ENCODE measurements around the gene SAG. TPM values are rescaled to one million over a fixed set of nuclear protein-coding genes. Genes with fewer than 3 reads are reported as not detected.

Gene SAG
- total and polyA plus RNA-seq, 4 donors = not detected

DNA sequence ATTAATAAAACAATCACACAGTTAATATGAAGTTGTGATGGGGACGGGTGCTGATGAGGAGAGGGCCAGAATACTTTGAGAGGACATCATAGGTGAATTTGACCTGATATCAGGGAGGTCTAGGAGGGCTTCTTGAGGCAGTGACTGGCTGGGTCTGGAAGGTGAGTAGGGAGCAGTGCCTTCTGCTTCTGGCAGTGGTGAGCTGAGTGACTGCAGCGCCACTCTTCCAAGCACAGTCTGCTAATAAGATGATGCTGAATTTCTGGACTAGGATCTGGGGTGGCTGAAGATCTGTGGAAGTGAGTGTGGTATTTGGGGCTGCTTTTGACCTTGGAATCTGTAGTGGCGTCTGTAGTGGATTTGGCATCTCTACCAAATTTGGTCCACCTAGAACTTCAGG lies 52.2 kb downstream of the SAG start:
- no peak for DNase-seq (ENCODE audit: low spot score)
- H3K36me3 ChIP-seq (ENCODE audit: control insufficient read depth in 4 of 4, insufficient read depth in 3 of 4, low read depth in 1 of 4, low read length in 3 of 4) = peaks cover 0 to 6% (median under 1%) of the 10 kb centered on the region in 4 donors
- peaks cover 0 to 3% (median 0%) of the 10 kb centered on the region in 4 donors for H3K9me3 ChIP-seq (ENCODE audit: control insufficient read depth in 4 of 4, low read length in 3 of 4)
- H3K9ac ChIP-seq (ENCODE audit: low read depth in 1 of 2, low read length in 2 of 2) = no peak overlapping the region
- TF ChIP-seq ZBTB33 (IDR thresholded peaks at IDR 0.05) = no peak
- TF ChIP-seq CTCF (IDR thresholded peaks at IDR 0.05; ENCODE audit: low read depth, low read length, missing input control) = no peak
- TF ChIP-seq YY1 (IDR thresholded peaks at IDR 0.05) = no peak
- no peak for TF ChIP-seq JUND (IDR thresholded peaks at IDR 0.05)
- no peak for TF ChIP-seq HNF4A (conservative IDR thresholded peaks at IDR 0.05)
- TF ChIP-seq TAF1 (conservative IDR thresholded peaks at IDR 0.05) = no peak
- TF ChIP-seq SP1 (IDR thresholded peaks at IDR 0.05) = no peak
- TF ChIP-seq EGR1 (IDR thresholded peaks at IDR 0.05; ENCODE audit: low read depth in 2 of 2) = no peak
- no peak for TF ChIP-seq HNF4G (IDR thresholded peaks at IDR 0.05)
- no peak for TF ChIP-seq FOXA2 (IDR thresholded peaks at IDR 0.05)
- TF ChIP-seq, protein P1, sequence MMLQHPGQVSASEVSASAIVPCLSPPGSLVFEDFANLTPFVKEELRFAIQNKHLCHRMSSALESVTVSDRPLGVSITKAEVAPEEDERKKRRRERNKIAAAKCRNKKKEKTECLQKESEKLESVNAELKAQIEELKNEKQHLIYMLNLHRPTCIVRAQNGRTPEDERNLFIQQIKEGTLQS (IDR thresholded peaks at IDR 0.05) = no peak
- H3K4me1 ChIP-seq (ENCODE audit: control insufficient read depth in 4 of 4, insufficient read depth in 4 of 4, low read length in 3 of 4) = peaks cover 2 to 21% (median 3%) of the 10 kb centered on the region in 4 donors
- no peak overlapping the region for H3K27ac ChIP-seq (ENCODE audit: low read depth in 1 of 2, low read length in 2 of 2)
- no peaks in the 10 kb centered on the region for H3K27me3 ChIP-seq (ENCODE audit: control insufficient read depth in 4 of 4, insufficient read depth in 4 of 4, low read length in 3 of 4)
- WGBS = 95% methylated on average over 3 of the region's 3 CpGs
- no peak overlapping the region for H3K4me3 ChIP-seq (ENCODE audit: low read depth in 1 of 3, low read length in 3 of 3)

DNA sequence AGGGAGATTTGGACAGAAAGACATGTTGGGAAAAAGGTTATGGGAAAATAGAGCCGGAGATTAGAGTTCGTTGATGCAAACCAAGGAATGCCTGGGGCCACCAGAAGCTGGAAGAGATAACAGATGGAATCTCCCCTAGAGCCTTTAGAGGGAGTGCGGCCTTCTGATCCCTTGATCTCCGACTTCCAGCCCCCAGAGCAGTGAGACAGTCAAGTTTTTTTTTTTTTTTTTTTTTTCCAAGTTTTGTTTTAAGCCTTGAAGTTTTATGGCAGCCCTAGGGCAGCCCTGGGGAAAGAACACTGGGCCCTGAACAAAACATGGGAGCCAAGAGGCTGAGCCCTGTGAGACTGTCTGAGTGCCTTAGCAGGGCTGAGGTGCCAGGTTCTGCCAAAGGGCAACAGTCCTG lies 53.2 kb downstream of the SAG start:
- no peak for TF ChIP-seq TAF1 (conservative IDR thresholded peaks at IDR 0.05)
- TF ChIP-seq, protein P2, sequence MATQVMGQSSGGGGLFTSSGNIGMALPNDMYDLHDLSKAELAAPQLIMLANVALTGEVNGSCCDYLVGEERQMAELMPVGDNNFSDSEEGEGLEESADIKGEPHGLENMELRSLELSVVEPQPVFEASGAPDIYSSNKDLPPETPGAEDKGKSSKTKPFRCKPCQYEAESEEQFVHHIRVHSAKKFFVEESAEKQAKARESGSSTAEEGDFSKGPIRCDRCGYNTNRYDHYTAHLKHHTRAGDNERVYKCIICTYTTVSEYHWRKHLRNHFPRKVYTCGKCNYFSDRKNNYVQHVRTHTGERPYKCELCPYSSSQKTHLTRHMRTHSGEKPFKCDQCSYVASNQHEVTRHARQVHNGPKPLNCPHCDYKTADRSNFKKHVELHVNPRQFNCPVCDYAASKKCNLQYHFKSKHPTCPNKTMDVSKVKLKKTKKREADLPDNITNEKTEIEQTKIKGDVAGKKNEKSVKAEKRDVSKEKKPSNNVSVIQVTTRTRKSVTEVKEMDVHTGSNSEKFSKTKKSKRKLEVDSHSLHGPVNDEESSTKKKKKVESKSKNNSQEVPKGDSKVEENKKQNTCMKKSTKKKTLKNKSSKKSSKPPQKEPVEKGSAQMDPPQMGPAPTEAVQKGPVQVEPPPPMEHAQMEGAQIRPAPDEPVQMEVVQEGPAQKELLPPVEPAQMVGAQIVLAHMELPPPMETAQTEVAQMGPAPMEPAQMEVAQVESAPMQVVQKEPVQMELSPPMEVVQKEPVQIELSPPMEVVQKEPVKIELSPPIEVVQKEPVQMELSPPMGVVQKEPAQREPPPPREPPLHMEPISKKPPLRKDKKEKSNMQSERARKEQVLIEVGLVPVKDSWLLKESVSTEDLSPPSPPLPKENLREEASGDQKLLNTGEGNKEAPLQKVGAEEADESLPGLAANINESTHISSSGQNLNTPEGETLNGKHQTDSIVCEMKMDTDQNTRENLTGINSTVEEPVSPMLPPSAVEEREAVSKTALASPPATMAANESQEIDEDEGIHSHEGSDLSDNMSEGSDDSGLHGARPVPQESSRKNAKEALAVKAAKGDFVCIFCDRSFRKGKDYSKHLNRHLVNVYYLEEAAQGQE (IDR thresholded peaks at IDR 0.05) = no peak
- no peak for TF ChIP-seq FOXA1 (IDR thresholded peaks at IDR 0.05)
- TF ChIP-seq, protein P1 (IDR thresholded peaks at IDR 0.05) = no peak
- TF ChIP-seq HNF4G (IDR thresholded peaks at IDR 0.05) = no peak
- TF ChIP-seq NR2F2 (IDR thresholded peaks at IDR 0.05) = peak; percentile 58
- Histone ChIP-seq H3K4me1 (ENCODE audit: control insufficient read depth in 4 of 4, insufficient read depth in 4 of 4, low read length in 3 of 4) (peaks cover 0 to 13% (median 3%) of the 10 kb centered on the region in 4 donors), H3K9me3 (ENCODE audit: control insufficient read depth in 4 of 4, low read length in 3 of 4) (peaks cover 0 to 3% (median 0%) of the 10 kb centered on the region in 4 donors), H3K9ac (ENCODE audit: low read depth in 1 of 2, low read length in 2 of 2) (no peak overlapping the region), H3K4me3 (ENCODE audit: low read depth in 1 of 3, low read length in 3 of 3) (no peak overlapping the region), H3K36me3 (ENCODE audit: control insufficient read depth in 4 of 4, insufficient read depth in 3 of 4, low read depth in 1 of 4, low read length in 3 of 4) (peaks cover 0 to 6% (median under 1%) of the 10 kb centered on the region in 4 donors), H3K27ac (ENCODE audit: low read depth in 1 of 2, low read length in 2 of 2) (no peak overlapping the region), H3K27me3 (ENCODE audit: control insufficient read depth in 4 of 4, insufficient read depth in 4 of 4, low read length in 3 of 4) (no peaks in the 10 kb centered on the region)
- 89% methylated on average over 4 of the region's 4 CpGs for WGBS
- no peak for DNase-seq (ENCODE audit: low spot score)

Measured in liver (tissue), 9 donors.